RPMI8226 (cell line): ENCODE data around the gene ATG101.

Experiments
- DNase-seq: peaks from one replicate; pipeline ENCODE4 v3.0.0-alpha.2; 2015

The ATG101 gene

DNA sequence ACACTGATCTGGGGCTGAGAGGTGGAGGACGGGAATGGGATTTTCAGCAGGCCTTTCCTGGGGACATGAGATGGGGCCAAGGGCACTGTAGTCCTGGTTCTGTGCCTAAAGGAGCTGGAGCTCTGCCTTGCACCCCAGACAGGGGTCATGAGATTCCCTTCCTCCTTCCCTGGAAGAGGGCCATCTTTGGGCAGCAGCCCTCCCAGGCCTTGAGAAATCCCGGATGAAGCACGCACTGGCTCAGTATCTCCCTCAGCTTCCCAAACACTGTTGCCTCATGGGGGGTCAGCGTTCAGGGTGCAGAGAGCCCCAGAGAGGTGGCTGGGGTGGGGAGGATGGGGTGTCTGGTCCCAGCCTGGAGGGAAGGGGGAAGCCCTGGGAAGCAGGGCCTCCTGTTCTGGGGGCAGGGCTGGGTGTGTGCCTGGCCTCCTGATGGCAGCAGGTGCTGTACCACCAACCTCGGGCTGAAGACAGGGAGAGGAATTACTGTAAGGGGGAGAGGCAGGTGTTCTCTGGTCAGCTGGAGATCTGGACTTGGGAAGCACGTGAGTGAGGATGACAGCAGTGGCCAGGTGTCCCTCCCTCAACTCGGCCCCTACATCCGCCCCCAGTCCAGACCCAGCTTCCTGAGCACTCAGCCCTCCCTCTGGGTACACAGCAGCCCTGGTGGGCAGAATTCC, 26.9 kb upstream of the ATG101 start:
- DNase-seq: no peak

DNA sequence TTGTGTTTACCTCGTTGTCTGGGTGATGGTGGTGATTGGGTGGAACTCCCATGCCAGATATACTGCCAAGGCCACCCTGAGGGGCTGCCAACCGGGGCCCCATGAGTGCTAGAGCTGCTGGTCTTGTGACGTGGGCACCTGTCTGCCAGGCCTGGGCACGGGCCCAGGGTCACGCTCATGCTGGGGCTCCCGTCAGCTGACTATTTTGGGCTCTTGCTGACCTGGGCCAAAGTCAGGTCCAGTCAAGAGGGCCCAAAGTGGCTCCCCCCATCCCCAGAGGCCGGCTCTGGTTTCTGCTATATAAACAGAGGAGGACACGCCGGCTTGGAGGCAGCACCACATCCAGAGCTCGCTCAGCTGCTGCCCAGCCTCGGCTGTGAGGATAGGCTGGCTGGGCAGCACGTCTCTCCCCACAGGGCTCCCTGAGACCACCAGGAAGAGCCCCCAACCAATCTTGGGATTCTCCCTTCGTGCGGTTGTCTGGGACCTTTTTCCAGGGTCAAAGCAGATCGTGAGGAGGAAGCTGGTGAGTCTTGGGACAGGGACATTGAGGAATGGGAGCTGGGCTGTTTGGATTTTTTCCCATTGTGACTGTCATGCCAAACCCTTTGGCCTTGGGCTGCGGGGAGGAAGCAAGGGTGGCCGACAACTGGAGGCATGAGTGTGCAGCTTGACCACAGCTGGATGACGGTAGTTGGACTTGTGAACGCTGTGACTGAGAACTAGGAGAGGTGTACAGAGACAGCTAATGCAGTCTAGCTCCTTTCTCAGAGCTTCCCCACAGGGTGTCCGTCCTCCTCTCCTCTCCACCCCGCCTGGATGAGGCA, 26.2 kb upstream of the ATG101 start:
- DNase-seq: no peak

DNA sequence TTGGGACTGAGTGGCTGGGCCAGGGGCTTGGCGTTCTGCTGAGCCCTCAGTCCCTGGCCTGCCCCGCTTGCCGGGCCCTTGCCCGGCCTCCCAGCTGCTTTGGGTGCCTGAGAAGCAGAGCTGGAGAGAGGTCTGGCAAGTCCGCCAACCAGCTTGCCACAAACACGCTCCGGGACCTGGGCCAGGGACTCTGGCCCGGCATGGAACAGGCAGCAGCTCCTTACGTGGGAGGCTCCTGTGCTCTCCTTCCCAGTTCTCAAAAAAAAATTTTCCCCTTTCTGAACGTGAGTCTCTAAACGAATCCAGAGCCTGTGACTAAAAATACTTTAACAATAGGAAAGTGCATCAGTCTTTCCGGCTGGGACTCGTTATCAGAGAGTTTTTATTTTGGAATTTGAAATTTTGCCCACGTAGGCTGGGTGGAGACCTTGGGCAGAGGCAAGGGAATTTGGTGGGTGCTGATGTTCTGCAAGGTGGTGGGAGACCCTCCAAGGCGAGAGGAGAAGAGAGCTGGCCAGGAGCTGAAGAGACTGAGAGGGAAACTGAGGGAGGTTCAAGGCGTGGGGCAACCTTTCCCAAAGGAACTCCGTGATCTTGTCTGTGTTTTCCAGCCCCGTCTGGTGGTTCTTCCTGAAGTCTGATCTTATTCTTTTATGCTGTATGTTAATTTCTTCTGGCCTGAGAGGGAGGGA, 25.3 kb upstream of the ATG101 start:
- DNase-seq: no peak

DNA sequence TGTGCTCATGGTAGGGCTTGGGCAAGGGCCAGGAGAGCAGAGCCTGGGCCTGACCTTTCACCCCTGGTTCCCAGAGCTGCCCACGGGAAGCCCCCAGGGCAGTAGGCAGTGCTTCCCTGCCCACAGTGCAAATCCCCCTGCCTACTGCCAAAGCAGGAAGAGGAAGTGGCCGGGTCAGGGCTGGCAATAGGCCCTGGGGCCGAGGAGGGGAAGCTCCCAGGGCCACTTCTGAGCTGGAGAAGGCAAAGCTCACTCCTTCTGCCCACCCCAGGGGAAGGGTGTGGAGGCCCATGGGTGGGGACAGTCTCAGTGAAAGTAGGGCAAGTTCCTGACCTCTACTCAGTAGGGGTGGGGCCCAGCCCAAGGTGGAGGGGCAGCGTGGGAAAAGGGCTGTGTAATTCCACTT, 24.0 kb upstream of the ATG101 start:
- DNase-seq: peak; percentile 32

DNA sequence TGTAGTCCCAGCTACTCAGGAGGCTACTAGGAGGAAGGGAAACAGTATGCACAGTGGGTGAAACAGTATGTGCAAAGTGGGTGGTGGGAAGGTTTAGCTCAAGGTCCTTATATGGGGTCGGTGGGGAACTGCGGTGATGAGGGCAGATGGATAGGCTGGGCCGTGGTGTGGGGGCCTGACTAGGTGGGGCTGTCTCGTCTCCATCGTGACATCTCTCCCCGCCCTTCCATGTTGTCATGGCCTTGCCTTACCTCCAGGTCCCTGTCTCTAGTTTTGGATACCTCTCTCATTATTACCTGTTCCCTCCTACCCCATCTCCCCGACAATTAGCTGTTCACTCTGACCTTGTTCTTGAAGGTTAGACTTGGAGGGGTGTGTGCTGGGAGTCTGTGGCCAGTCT, 22.9 kb upstream of the ATG101 start:
- no peak for DNase-seq

DNA sequence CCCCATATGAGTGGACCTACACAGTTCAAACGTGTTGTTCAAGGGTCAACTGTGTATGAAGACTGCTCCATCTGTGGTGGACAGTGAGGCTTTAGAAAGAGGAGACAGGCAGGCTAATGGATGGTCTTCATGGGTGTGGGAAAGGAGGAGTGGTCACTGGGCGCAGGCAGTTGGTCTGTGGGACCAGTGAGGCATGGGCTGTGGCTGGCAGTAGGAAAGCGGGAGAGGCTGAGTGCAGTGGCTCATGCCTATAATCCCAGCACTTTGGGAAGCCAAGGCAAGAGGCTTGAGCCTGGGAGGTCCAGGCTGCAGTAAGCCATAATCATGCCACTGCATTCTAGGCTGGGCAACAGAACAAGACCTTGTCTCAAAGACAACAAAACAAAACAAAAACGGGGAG, 20.5 kb upstream of the ATG101 start:
- no peak for DNase-seq

DNA sequence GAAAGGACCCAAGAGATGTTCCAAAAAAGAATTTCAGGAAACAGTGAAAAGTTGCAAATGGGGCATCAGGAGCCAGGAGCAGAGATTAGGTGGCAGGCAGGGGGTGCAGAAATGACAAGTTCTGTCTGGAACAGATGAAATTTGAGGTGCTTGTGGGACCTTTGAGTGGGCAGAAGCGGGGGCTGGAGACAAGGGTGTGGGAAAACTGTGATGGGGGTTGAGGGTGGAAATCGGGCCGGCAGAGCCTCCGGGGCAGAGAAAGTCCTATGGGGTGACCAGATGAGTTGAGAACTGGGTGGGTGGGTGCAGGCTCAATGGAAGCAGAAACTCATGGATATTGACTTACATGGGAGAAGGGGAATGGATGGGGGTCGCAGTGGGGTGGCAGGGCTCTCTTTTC, 20.1 kb upstream of the ATG101 start:
- DNase-seq: no peak

DNA sequence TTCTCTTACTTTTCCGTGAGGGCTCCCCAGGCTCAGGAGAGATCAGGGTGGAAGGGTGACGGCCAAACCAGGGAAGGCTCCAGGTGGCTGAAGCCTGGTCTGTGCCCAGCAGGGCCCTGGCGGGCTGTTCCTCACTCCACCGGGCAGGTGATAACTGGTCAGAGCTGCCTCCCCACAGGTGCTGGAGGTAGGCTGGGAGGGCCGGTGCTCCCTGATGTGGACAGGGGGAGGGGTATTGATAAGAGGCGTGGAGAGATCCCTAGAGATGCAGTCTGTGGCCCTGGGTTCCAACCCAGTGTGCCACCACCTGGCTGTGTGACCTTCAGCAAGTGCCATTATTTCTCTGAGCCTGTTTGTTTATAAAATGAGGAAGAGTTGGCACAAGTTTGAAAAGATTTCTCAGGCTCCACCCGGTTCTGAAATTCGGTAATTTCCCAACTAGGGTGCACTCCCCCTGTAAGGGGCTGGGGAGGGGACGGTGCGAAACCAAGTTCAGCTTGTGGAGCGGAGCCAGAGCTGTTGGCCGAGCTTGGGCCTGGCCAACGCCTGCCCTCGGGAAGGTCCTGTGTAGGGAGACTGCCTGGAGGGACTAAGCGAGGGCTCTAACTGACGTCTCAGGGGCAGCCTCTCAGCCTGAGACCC, 19.5 kb upstream of the ATG101 start:
- peak; percentile 39 for DNase-seq

DNA sequence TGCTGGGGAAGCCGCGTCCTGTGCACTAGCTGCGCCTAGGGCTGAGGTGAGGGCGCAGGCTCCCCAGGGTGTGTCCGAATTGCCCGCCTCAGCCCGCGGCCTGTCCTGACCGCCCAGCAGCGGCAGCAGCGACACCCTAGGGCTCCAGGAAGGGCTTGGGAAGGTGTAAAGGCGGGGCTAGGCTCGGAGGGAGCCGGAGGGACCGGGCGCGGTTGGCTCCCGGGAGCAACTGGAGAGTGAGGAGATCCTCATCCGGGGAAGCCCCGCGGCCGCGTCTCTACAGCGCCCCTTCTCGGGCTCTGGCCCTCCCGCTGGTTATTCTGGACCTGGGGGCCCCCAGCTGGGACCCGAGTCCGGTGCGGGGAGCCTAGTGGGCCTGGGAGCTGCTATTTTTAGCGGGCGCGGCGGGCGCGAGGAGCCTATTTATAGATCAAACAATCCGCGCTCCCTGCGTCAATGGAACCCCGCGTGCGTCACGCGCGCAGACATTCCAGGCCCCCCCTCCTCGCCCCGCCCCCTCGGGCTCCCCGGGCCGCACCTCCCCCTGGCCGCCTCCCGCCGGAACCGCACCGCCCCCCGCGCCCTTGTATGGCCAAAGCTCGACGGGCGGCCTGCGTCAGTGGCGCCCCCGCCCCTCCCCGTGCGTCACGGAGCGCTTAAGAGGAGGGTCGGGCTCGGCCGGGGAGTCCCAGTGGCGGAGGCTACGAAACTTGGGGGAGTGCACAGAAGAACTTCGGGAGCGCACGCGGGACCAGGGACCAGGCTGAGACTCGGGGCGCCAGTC, 18.8 kb upstream of the ATG101 start, which contains the start of gene NR4A1:
NR4A1 (plus strand) TSS at position 685 of the 784 bp plus-strand sequence. CDS start 2,887 bp downstream, outside the sequence.
- peak; percentile 96 for DNase-seq

DNA sequence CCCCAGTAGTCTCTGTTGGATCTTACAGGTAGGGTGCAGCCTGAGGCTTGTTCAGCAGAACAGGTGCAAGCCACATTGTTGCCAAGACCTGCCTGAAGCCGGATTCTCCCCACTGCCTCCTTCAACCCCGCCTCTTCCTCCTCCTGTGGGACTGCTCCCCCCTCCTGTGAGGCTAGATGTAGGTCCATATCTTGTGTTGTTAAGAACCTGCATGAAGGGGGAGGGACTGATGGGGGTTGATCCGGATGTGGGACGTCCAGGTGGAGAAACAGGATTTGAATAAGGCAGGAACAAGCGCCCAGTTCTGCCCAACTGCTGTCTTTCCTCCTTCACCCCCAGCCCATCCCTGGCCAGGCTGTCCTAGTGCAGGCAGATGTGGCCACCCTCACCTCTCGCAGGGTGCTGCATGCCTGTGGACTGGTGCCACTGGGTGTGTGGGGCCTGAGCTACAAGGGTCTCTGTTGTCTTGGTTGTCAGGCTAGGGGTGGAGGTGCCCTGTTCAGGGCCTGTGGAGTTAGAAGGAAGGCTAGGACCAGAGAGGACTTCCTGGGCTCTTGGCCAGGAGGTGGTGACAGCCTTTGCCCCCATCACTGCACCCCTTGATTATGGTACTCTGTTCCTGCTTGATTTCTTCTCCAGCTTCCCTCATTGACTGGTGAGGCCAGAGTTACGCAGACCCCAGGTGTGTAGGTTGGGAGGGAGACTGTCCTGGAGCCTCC, 17.2 kb upstream of the ATG101 start:
- peak; percentile 85 for DNase-seq

DNA sequence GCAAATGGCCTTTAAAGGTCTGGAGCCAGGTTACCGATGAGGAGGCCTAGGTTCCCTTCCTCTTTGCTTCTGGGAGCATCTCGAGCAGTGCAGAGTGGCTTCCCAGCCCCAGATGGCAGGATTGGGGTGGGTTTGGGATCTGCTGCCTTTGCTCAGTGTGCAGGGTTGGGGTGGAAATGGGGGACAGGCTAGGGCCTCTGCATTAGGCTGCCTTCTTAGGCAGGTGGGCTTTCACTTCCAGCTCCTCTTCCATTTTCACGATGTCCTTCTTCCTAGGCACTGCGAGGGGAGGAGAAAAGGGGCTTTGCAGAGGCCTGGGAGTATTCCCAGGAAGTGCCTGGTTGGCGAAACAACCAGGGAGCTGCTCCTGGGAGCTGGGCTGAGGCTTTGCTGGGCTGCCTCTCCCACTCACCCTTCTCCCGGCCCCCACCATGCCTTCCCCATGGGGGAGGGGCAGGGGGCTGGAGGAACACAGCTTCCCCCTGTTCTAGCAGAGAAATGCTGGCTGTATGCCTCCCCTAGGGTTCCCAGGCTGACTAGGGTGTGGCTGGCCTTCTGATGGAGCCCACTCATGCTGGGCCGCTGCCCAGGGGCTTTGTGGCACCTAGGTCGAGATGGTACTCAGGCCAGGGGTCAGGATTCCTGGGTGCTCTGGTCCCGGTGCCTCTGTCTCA, 16.1 kb upstream of the ATG101 start:
- no peak for DNase-seq

DNA sequence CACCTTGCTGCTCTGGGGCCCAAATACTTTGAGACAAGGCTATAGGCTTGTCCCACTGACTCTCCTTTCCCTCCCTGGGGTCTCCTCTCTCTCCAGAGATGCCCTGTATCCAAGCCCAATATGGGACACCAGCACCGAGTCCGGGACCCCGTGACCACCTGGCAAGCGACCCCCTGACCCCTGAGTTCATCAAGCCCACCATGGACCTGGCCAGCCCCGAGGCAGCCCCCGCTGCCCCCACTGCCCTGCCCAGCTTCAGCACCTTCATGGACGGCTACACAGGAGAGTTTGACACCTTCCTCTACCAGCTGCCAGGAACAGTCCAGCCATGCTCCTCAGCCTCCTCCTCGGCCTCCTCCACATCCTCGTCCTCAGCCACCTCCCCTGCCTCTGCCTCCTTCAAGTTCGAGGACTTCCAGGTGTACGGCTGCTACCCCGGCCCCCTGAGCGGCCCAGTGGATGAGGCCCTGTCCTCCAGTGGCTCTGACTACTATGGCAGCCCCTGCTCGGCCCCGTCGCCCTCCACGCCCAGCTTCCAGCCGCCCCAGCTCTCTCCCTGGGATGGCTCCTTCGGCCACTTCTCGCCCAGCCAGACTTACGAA, 15.4 kb upstream of the ATG101 start:
- no peak for DNase-seq

DNA sequence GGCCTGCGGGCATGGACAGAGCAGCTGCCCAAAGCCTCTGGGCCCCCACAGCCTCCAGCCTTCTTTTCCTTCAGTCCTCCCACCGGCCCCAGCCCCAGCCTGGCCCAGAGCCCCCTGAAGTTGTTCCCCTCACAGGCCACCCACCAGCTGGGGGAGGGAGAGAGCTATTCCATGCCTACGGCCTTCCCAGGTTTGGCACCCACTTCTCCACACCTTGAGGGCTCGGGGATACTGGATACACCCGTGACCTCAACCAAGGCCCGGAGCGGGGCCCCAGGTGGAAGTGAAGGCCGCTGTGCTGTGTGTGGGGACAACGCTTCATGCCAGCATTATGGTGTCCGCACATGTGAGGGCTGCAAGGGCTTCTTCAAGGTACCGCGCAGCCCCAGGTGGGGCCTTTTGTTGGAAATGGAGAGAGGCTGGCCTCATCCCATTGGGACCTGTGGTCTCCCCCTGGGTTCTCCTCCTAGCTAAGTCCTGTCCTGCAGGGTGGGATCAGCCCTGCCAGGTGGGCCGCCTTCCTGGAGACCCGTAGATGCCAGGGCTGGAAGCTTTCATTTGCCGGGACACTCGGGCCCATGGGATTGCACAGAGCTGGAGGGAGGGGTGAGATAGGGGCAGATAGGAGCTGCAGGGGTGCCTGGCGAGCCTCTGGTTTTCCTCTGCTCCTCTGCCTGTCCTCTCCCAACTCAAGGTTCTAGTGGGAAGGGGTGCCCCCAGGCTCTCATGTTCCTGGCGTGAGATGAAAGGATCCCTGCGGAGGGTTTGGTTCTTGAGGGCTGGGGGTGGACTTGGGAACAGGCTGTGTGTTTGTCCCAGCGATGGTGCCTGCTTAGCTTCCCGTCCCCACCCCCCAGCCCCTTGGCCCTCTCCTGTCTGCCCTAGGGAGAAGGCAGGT, 14.7 kb upstream of the ATG101 start:
- no peak for DNase-seq

DNA sequence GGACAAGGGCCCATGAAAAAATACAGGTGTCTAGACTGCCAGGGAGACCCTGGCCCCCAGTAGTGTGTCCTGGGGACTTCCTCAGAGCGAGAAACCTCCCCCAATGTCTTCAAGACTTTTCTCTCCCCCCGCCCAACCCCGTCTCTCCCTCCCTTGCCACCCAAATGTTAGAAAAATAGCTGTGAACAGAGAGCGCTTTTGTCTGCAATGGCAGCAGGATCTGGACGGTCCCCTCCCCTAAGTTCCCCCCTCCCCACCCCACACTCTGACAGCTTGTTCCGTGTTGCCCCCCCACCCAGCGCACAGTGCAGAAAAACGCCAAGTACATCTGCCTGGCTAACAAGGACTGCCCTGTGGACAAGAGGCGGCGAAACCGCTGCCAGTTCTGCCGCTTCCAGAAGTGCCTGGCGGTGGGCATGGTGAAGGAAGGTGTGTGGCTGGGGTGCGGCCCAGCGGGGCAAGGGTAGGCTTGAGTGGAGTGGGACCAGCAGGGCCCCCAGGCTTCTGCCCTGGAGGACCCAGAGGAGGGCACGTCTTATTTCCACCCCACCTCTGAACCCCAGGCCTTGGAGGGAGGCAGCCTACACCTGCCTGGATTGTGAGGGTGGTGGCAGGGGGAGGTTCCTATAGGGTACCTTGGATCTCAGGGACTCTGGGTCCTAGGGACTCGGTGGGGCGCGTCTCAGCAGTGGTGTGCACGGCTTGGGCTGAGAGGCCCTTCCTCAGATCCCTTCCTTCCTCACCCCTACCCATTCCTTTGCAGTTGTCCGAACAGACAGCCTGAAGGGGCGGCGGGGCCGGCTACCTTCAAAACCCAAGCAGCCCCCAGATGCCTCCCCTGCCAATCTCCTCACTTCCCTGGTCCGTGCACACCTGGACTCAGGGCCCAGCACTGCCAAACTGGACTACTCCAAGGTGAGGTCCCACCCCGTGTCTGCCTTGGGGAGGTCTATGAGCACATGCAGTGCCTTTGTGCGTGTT, 13.8 kb upstream of the ATG101 start:
- DNase-seq: no peak

DNA sequence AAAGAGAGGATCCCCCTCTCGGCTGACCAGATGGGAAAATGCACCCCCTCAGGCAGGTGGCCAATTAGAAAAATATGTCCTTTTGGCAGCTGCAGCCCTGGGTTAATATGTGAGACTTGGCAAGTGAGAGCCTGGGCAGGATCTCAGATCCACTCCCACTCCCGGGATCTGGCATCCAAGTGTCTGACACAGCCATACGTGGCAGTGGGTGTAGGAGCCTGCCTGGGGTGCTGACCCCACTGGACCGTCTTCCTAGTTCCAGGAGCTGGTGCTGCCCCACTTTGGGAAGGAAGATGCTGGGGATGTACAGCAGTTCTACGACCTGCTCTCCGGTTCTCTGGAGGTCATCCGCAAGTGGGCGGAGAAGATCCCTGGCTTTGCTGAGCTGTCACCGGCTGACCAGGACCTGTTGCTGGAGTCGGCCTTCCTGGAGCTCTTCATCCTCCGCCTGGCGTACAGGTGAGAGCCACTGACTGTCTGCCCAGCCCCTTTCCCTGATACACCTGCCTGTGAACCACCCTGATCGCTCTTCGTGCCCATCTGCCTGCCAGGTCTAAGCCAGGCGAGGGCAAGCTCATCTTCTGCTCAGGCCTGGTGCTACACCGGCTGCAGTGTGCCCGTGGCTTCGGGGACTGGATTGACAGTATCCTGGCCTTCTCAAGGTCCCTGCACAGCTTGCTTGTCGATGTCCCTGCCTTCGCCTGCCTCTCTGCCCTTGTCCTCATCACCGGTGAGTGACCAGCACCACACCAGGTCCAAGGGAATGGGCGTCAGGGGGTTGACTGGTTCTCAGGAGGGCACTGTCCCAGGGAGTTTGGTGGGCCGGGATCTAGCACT, 12.8 kb upstream of the ATG101 start:
- no peak for DNase-seq

DNA sequence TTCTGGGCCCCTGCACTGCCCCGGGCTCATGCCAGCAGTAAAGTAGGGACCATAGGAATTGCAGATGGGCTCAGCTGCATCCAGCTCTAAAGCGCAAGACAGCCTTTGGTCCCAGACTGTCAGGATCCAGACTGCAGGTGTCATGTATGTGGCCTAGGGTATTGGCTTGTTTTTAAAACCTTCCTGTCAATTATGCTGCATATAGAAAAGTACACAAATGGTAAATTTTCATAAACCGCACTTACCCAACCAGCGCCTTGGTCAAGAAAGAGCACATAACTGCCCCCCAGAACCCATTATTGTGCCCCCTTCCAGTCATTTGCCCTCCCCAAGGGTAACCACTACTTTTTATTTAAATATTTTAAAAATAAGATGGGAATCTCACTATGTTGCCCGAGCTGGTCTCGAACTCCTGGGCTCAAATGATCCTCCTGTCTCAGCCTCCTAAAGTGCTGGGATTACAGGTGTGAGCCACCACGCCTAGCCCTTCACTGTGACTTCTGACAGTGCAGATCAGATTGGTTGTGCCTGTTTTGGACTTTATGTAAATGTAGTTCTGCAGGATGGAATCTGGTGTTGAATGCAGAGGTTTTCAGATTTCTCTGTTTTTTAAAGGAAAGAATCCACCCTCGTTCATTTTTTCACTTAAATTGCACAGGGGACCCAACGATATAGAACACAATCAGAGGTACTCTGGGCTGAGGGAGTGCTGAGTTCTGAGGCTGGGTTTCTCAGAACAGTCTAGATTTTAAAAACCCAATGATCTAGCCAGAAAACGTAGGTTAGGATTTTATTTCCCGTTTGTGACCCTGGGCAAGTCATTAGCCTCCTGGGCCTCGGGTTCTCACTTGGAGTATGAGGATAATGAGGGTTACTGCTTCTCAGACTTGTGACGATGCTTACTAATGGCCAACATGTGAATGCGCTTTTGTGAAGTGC, 11.9 kb upstream of the ATG101 start:
- no peak for DNase-seq
